Astrocyte of the spinal cord (primary cell): Measurements from ENCODE around the gene CACNA1I.

Experiments used
- DNase-seq: peaks from one replicate; pipeline ENCODE4 v3.0.0; 2011; ENCODE audit warnings: low read depth, low spot score
- H3K4me3 ChIP-seq: 2 replicates; pipeline ENCODE4 v1.5.1; 2011; ENCODE audit warnings: low read depth, mild to moderate bottlenecking, low read length, moderate library complexity
- in situ Hi-C: cut with HindIII; loops from 2 replicates; pipeline ENCODE4 v1.10.0; 2017; ENCODE audit warnings: low sequenced_read_pairs
- TF ChIP-seq, protein P1 (sequence below): IDR thresholded peaks from 2 replicates; pipeline ENCODE4 v1.5.1; 2012; ENCODE audit warnings: low read depth, mild to moderate bottlenecking, low read length, inconsistent platforms

Gene CACNA1I

DNA sequence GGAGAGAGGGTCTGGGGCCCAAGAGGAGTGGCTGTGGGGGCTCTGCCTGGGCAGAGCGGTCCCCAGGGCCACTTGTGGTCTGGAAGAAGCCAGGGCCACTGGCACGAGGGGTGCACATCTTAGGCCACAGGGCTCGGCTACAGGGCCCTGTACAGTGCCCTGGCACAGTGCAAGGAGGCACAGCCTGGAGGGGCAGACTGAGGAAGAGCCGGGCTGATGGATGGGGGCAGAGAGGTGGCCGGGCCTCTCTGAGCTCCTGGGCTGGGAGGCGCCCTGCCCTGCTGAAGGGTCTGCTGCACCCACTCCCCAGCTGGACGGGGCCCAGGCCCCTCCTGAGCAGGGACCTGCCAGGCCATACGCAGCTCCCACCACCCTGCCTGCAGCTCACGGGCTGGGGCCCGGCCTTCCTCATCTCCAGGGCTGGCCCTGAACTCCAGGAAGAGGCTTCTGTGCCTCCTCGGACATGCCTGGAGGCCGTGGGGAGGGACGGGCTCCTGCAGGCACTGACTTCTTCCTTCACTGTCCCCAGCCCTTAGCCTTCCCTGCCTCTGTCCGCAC is 123.5 kb downstream of the CACNA1I start:
- TF ChIP-seq, protein P1, sequence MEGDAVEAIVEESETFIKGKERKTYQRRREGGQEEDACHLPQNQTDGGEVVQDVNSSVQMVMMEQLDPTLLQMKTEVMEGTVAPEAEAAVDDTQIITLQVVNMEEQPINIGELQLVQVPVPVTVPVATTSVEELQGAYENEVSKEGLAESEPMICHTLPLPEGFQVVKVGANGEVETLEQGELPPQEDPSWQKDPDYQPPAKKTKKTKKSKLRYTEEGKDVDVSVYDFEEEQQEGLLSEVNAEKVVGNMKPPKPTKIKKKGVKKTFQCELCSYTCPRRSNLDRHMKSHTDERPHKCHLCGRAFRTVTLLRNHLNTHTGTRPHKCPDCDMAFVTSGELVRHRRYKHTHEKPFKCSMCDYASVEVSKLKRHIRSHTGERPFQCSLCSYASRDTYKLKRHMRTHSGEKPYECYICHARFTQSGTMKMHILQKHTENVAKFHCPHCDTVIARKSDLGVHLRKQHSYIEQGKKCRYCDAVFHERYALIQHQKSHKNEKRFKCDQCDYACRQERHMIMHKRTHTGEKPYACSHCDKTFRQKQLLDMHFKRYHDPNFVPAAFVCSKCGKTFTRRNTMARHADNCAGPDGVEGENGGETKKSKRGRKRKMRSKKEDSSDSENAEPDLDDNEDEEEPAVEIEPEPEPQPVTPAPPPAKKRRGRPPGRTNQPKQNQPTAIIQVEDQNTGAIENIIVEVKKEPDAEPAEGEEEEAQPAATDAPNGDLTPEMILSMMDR: no peak
- no peak for DNase-seq
- no peak overlapping the region for H3K4me3 ChIP-seq
- in situ Hi-C loops: no loop called here

DNA sequence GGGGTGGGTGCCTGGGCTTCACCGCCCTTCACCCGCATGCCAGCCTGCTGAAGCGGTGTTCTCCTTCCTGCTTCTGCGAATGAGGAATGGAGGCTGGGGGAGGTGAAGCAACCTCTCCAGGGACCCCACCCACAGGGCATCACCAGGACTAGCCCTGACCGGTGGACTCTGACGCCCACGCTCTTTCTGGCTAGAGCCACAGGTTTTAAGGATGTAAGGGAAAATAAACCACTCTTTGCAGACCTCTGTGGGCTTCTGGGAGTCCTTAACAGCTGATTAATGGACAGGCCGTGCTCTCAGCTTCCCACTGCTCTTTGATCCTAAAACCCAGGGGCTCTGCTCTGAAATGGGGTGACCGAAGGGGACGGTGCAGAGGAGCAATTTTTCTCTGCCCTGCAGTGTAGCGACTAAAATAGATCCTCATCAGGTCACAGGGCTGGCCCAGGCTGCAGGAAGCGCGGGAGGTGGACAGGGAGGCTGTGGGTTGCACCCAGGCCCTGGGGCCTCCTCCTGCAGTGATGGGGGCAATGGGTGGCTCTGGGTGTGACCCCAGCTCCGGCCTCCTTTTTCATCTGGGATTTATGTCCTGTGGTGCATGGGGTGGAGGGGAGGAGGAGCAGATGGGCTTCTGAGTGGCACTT is 127.4 kb downstream of the CACNA1I start:
- TF ChIP-seq, protein P1: no peak
- no peak overlapping the region for H3K4me3 ChIP-seq
- in situ Hi-C loops: no loop called here
- no peak for DNase-seq

DNA sequence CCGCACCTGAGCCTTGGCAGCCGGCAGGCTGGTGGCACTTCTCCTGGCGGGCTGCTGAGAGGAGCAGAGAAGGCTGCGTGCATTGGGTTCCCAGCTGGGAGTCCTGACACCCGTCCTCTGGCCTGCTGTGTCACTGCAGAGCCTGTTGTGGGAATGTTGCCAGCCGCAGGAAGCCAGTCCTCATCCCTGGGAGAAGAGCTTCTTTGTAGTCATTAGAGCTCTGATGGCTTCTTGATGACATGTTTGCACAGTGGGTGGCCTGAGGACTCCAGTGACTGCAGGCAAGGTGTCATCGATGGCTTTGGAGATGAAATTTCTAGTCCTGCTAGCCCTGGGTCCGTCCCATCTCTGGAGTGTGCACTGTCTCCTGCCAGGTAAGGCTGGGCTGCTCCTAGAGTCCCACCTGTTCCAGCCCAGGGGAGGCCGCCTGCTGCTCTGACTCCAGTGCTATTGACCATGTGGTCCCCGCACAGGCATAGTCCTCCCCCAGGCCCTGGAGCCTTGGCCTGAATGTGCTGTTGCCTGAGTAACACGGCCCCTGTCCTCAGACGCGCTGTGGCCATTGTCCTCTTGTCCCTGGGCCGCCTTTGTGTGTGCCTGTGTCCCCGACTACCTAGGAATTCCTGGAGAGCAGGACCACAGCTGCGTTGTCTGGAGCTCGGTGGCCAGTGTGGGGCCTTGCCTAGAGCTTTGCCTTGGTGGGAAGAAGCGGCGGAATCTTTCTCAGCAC is 129.2 kb downstream of the CACNA1I start:
- TF ChIP-seq, protein P1: no peak
- in situ Hi-C loops: no loop called here
- no peak for DNase-seq
- H3K4me3 ChIP-seq: no peak overlapping the region

DNA sequence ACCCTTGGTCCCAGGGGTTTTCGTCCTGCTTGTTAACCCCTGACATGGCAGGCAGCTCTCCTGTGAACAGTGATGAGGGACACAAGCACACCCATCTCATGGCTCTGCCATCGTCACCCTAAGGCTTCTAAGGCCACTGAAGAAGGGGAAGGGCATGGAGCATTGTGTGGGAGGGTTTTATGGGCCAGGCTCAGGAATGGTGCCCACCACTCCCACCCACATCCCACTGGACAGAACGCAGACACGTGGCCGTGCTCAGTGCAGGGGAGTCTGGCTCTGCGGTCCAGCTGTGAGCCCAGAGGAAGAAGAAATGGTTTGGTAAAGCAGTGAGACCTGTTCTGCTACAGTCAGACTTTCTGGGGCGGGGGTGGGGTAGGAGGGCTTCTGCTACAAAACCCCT is 130.0 kb downstream of the CACNA1I start:
- no peak overlapping the region for H3K4me3 ChIP-seq
- TF ChIP-seq, protein P1: no peak
- in situ Hi-C loops: no loop called here
- DNase-seq: no peak

DNA sequence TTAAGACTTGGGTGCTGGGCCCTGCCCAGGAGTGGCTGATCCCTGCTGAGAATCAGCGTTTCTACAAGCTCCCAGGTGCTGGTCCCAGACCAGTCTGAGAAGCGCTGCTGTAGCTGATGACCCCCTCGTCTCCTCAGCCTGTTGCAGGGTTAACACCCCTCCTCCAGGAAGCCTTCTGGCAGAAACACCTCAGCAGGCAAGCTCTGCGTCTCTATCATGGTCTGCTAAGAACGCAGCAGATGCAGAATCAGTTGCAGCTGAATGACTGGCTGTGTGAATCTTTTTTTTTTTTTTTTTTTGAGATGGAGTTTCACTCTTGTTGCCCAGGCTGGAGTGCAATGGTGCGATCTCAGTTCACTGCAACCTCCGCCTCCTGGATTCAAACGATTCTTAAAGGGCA is 132.5 kb downstream of the CACNA1I start:
- no peak overlapping the region for H3K4me3 ChIP-seq
- in situ Hi-C loops: no loop called here
- DNase-seq: no peak
- TF ChIP-seq, protein P1: no peak

DNA sequence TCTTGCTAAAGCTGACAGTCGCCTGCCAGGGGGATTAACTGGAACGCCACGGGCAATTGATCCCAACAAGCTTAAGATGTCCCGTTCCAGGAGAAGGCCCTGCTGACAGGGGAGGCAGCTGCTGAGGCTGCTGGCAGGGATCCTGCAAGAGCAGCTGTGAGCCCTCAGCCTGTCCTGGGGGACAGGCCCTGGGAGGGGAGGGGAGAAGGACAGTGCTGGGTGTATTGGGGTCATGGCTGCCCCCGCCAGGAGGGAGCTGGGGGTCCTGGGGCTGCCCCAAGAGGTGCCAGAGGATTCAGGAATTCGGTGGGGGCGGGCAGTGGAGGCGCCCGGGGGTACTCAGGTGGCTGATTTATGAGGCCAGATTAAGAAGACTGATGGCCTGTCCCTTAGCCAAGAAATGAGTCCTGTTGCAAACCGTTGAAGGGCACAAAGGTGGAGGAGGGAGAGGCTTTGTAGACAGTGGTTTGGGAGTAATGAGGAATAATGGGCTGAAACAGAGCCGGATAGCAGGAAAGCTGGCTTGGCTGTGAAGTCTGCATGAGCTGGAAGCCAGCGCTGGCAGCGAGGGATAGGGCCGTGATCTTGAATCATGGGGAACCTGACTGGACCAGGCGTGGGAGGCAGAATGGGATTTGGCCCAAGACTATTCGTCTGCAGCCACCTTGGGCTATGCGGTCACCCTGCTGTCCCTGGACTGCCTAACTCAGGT is 133.5 kb downstream of the CACNA1I start:
- TF ChIP-seq, protein P1: no peak
- in situ Hi-C loops: no loop called here
- DNase-seq: no peak
- no peak overlapping the region for H3K4me3 ChIP-seq
